ENCODE measurements around the gene CALCB. TPM values are rescaled to one million over a fixed set of nuclear protein-coding genes. Genes with fewer than 3 reads are reported as not detected.

The CALCB gene
- total RNA-seq, 1 donor from 2014 or later = not detected

DNA sequence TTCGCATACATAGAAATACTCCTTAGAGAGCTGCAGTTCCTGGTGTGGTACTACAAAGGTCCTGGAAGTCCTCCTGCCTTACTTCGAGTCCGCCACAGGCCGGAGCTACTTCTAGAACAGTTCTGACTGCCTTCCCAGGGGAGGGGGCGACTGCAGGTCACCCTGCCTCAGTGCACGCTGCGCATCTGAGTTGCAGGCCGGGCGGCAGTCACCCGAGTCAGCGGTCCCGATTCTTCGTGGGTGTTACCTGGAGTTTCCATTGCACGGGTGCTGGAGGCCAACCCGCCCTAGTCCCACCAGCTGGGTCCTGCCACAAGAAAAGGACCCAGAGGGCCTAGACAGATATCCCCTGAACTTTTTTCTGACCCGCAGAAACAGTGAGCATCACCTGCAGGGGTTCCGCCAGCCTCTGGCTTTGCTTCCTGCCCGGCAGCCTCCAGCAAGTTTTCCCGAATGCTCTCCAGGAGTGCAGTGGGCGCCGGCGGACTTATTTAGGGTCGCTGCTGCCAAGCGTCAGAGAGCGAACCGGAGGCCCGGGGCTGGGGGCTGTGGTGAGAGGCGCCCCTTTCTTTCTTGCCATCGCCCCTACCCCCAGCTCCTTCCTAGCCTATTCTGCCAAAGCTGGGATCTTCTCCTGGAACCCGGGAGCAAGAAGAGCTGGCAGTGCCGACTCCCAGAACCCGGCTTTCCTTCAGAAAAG, 1.7 kb upstream of the CALCB start:
- H3K36me3 Mint-ChIP-seq = no peaks in the 10 kb centered on the region
- H3K27me3 Mint-ChIP-seq (ENCODE audit: low read depth) = peaks cover 22% of the 10 kb centered on the region
- no peak overlapping the region for H3K4me3 Mint-ChIP-seq
- no peak overlapping the region for H3K27ac Mint-ChIP-seq
- peaks cover 3% of the 10 kb centered on the region for H3K4me1 Mint-ChIP-seq
- peaks cover 30% of the 10 kb centered on the region for H3K9me3 Mint-ChIP-seq
- DNase-seq (ENCODE audit: low spot score in 2 of 2, unreplicated experiment in 2 of 2) = no peak
- no peak for TF ChIP-seq CTCF (IDR thresholded peaks at IDR 0.05; ENCODE audit: unreplicated experiment)

GRCh38 chr11:15072551-15073143, 746 bp upstream of the CALCB start:
- Mint-ChIP-seq H3K4me3 (no peak overlapping the region), H3K4me1 (peaks cover 3% of the 10 kb centered on the region), H3K9me3 (peaks cover 30% of the 10 kb centered on the region), H3K36me3 (no peaks in the 10 kb centered on the region), H3K27ac (no peak overlapping the region), H3K27me3 (ENCODE audit: low read depth) (peaks cover 31% of the 10 kb centered on the region)
- DNase-seq (ENCODE audit: low spot score in 2 of 2, unreplicated experiment in 2 of 2) = no peak
- no peak for TF ChIP-seq CTCF (IDR thresholded peaks at IDR 0.05; ENCODE audit: unreplicated experiment)

DNA sequence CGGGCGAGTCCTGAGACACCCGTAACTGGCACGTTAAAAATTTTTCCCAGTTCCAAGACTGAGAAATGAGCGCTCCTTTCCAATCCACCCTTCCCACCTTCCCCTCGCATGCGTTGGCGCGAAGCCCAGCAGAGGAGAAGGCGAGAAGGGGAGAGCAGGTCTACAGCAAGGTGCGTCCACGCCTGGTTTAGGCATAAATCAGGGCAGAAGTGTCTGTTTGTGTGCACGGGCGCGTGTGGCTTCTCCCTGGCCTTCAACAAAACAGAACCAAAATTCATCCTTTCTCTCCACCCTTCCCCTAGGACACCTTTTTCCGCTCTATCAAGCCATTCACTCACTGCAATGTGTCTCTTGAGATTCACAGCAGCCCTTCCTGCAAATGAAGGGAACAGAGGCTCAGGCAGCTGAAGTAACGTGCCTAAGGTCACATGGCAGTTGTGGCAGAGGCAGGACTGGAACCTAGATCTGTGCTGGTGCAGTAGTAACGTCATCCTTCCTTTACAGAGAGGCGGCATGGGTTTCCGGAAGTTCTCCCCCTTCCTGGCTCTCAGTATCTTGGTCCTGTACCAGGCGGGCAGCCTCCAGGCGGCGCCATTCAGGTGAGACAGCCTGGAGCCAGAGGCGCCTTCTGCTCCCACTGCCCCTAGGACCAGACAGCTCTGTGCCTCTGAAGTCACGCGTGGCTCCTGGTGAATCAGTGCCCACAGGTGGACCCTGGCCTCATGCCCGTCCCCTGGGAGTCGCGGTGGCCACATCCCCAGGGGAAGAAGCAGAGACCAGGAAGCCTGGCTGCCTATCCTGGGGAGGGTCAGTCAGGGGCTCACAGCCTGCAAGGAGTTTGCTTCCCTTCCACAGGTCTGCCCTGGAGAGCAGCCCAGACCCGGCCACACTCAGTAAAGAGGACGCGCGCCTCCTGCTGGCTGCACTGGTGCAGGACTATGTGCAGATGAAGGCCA, 1.1 kb downstream of the CALCB start:
- Mint-ChIP-seq H3K4me1 (peaks cover 3% of the 10 kb centered on the region), H3K36me3 (no peaks in the 10 kb centered on the region), H3K27me3 (ENCODE audit: low read depth) (peaks cover 42% of the 10 kb centered on the region), H3K4me3 (no peak overlapping the region), H3K27ac (no peak overlapping the region), H3K9me3 (peaks cover 12% of the 10 kb centered on the region)
- peak; percentile 76 to 95 for DNase-seq (ENCODE audit: low spot score in 2 of 2, unreplicated experiment in 2 of 2)
- TF ChIP-seq CTCF (IDR thresholded peaks at IDR 0.05; ENCODE audit: unreplicated experiment) = peak; percentile 86

DNA sequence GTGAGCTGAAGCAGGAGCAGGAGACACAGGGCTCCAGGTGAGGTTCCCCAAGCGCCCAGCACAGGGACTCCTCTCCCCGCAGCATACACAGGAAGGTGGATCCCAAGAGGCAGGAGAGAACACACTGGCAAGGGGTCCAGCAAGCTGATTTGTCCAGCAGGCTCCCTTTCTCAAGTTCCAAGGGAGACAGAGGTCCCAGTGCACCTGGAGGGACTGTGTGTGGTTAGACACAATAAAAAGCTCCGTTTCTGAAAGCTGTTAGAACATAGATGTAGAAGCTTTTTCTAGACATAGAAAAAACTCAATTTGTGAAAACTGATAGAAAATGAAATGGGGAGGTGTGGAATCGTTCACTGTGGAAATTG, 1.8 kb downstream of the CALCB start:
- H3K4me1 Mint-ChIP-seq = peaks cover 3% of the 10 kb centered on the region
- H3K4me3 Mint-ChIP-seq = no peak overlapping the region
- DNase-seq (ENCODE audit: low spot score in 2 of 2, unreplicated experiment in 2 of 2) = no peak
- TF ChIP-seq CTCF (IDR thresholded peaks at IDR 0.05; ENCODE audit: unreplicated experiment) = no peak
- H3K36me3 Mint-ChIP-seq = no peaks in the 10 kb centered on the region
- no peak overlapping the region for H3K27ac Mint-ChIP-seq
- H3K9me3 Mint-ChIP-seq = peaks cover 8% of the 10 kb centered on the region
- H3K27me3 Mint-ChIP-seq (ENCODE audit: low read depth) = peaks cover 49% of the 10 kb centered on the region

DNA sequence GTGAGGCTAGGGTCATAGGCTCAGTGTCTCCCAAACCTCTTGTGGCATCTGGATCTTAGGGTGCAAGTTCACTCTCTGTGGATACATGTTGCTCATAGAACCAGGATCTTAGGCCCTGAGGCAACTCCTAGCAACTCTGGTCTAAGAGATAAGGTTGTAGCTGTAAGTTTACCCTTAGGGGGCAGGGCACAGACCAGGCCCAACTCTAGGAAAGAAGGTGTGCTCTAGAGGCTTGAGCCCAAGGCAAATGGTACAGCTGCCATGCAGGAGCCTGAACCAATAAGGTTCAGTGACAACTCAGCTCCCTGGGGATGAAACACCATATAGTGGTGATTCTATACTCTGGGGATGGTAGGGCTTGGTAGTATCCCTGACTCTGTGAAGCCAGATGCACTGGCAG, 17.8 kb downstream of the CALCB start:
- H3K9me3 Mint-ChIP-seq = peaks cover 21% of the 10 kb centered on the region
- H3K36me3 Mint-ChIP-seq = no peaks in the 10 kb centered on the region
- H3K4me1 Mint-ChIP-seq = no peaks in the 10 kb centered on the region
- peaks cover 22% of the 10 kb centered on the region for H3K27me3 Mint-ChIP-seq (ENCODE audit: low read depth)
- H3K27ac Mint-ChIP-seq = no peak overlapping the region
- DNase-seq (ENCODE audit: low spot score in 2 of 2, unreplicated experiment in 2 of 2) = no peak
- TF ChIP-seq CTCF (IDR thresholded peaks at IDR 0.05; ENCODE audit: unreplicated experiment) = no peak
- H3K4me3 Mint-ChIP-seq = no peak overlapping the region

Measured in mesothelial cell of epicardium (in vitro differentiated cells).